SK-N-MC (cell line): ENCODE results near the gene CDCA4.

Experiments
- EZH2 ChIP-seq: fragments of 200-600 bp; sonication (generic); IDR thresholded peaks from one replicate; pipeline ENCODE4 v1.6.1; 2017; ENCODE audit warnings: antibody characterized with exemption
- FOXP2 ChIP-seq: optimal IDR thresholded peaks from 2 replicates; pipeline ENCODE3; 2011; ENCODE audit warnings: mild to moderate bottlenecking, moderate library complexity; ENCODE audit not compliant: insufficient read depth; ENCODE audit errors: extremely low read length, control extremely low read depth
- POLR2AphosphoS5 ChIP-seq: IDR thresholded peaks from 2 replicates; pipeline ENCODE4 v1.6.1; 2012; ENCODE audit warnings: mild to moderate bottlenecking, low read depth, low read length, borderline replicate concordance

- no peak for TF ChIP-seq POLR2AphosphoS5
- no peak for TF ChIP-seq EZH2
- no peak for TF ChIP-seq FOXP2
Measured at GRCh38 chr14:105056303-105056831, 35.5 kb upstream of the CDCA4 start.
